ENCODE measurements around the gene ACTRT2.

Gene ACTRT2

DNA sequence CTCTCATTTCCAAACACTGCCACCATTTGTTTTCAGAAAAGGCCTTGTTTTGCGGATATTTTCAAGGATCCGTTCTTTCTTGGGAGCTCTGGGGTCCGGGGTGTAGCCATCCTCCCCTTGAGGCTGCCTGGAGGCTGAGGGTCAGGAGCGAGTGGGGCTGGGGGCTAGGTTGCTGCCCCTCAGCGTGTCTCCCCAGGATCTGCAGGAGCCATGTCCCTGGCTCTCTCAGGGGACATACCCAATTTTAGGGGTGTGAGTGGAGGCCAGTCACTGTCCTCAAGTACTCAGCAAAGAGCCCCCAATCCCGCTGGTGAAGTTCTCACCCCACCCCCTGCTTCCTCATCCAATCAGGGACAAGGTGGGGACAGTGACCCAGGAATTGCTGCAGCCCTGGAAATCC lies 32.7 kb downstream of the ACTRT2 start:
- DNase-seq (ENCODE audit: low read depth in 2 of 2) = no peak

DNA sequence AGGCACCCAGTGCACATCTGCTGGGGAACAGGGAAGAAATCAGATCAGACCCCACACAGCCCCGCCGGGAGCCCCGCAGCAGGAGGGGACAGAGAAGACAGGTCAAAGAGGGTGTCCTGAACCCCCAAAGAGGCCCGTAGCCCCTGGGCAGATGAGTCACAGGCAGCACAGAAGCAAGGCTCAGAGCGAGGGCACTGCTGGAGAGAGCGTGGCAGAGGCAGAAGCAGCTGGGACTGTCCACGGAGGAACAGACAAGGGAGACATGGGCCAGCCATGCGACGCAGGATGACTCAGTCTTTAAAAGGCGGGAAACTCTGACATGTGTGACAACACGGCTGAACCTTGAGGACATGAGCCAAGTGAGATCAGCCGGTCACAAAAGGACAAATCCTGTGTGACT lies 33.2 kb downstream of the ACTRT2 start:
- no peak for DNase-seq (ENCODE audit: low read depth in 2 of 2)

DNA sequence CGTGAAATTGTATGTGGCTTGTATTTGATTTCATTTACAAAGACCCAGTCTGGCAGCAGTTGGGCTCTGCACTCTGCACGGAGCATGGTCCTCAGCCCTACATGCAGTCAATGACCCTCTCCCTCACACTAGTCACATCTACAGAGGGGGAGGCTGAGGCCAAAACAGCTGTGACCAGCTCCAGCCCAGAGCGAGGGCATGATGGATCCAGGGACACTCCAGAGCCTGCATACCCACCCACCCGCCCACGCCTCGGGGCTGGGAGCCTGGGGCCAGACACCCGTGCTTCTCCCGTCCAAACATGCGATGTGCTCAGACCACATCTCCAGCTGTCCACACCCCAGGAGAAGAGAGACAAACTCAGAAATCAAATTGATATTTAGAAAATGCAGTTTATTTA lies 33.8 kb downstream of the ACTRT2 start:
- DNase-seq (ENCODE audit: low read depth in 2 of 2) = no peak

DNA sequence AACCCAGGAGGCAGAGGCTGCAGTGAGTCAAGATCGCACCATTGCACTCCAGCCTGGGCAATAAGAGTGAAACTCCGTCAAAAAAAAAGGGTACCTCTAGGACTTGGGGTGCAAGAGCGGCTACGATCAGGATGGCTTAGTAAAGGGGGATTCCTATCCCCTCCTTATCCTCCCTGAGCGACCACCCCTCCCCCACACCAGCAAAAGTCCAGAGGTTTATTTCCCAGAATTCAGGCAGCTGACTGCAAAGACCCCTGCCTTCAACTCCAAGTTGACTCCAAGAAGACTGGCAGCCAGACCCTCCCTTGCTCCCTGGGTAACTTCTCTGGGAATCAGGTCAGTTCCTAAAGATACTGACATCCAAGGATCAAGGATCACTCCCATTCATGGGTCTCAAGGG lies 35.4 kb downstream of the ACTRT2 start:
- DNase-seq (ENCODE audit: low read depth in 2 of 2) = no peak

DNA sequence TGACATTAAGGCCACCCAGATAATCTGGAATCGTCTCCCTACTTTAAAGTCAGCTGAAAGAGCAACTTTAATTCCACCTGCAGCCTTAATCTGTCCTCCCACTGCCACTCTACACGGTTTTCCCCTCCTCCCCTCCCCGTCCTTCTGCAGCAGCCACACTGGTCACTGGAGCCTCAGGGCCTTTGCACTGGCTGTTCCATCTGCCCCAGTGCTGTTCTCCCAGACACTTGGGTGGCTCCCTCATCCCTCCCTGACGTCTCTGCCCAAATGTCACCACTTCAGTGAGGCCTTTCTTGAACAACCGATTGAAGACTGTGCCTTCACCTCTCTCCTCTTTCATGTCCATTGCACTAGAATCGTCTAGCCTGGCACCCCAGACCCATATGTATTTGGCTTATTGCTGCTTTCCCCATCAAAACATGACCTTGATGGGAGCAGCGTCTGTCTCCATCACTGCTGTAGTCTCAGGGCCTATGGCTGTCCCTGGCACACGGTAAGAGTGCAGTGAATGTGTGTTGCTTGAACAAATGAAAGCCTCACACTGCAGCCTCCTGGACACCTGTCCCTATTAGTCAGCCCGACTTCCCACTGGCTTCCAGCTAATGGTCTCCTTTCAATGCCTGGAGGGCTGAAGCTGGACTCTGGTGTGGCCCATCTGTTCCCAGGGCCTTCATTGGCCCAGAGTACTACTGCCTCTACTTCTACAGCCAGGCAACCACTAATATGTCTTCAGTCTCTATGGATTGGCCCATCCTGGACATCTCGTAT lies 37.2 kb downstream of the ACTRT2 start:
- no peak for DNase-seq (ENCODE audit: low read depth in 2 of 2)

DNA sequence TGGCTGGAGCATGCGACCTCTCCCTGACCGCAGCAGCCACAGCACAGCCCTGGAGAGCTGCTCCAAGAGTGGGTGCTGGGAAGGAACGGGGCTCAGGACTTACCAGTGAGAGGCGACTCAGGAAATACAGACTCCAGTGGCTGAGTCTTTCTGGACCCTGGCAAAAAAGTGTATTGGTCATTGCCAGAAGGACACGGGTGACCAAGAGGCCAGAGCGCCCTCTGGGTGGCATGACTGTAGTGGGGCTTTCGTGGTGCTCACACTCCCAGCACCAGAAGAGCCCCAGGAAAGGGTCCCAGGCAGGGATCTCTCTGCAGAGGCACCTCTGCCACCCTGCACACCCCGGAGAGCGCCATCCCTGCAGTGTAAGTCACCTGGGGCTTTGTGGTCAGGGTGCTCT lies 38.9 kb downstream of the ACTRT2 start:
- DNase-seq (ENCODE audit: low read depth in 2 of 2) = no peak

DNA sequence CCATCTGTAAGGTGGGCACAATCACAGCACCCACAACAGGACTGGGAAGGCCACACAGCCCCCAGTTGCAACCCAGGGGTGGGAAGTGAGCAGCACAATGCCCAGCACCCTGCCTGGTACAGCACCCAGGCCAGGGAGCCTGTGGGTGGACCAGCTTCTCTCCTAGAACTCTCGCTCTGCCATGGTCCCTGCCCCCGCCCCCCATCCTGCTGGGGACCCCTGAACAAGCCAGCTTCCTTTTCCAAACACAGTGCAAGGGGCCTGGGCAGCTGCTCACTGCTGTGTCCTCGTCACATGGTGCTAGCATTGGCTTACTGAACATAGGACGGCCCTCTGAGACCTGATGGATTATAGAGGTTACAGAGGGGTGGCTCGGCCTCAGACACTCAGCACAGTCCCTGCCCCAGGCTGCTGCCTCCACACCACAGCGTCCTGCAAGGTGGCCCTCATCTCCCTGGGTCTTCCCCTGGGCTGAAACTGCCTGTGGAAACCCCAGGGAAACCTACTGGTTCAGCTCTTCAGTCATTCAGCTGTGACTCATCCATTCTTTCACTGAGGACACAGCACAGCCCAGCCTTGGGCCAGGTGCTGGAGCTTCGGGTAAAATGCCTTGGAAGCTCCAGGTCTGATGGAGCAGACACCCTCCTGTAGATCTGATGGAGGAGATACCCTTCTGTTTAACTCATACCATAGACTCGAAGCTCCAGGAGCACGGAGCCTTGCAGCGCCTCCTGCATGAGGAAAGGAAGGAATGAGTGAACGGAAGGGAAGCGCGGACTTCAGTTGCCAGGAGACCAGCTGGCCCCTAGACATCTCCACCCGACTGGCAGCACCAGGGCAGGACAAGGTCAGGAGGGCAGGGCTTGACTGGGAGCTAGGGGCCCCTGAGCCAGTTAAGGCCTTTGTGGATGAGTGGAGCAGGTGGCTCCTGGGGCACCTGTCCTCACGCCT lies 39.6 kb downstream of the ACTRT2 start:
- DNase-seq (ENCODE audit: low read depth in 2 of 2) = no peak

DNA sequence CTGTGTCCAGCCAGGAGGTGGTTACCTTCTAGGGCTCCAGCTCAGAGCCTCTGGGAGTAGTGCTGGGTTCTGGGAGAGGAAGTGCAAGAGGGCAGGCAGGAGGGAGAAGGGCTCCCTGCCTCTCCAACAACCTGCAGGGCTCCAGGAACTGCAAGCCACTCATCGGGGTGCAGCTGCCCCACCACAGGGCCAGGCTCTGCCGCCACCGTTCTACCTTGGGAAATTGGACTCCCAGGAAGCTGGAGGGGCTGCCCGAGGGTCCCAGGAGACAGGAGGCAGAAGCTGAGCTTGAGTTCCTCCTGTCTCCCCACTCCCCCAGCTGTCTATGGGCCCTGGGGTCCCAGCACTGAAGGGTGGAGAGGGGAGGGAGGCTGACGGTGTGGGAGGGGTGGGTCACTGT lies 40.3 kb downstream of the ACTRT2 start:
- DNase-seq (ENCODE audit: low read depth in 2 of 2) = no peak

DNA sequence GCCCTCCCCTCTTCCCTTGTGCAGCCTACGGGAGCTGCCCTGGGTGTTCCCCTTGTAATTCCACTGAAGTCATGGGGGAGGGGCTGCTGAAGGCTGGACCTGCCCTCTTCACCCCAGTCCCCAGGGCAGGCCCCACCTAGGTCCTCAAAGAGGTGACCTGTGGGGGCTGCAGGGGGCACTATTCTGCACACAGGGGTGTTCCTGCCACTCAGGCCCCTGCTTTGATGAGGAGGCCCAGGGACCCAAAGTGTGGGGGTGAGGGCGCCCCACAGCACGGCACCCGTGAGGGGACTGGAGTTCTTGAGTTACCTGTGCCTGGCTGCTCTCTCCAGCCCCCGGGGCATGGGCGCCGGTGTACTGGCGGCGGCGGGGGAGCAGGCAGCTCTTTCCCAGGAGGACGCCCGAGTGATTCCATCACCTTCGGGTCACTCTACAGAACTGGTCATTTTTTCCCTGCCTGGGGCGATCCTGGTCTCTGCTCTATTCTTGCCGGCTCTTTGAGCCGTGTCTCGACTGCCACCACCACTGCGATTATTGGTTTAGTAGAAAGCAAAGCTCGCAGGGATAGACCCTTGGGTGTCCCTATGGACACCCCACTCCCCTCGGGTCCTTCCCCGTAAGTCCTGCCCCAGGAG lies 40.8 kb downstream of the ACTRT2 start:
- DNase-seq (ENCODE audit: low read depth in 2 of 2) = no peak

DNA sequence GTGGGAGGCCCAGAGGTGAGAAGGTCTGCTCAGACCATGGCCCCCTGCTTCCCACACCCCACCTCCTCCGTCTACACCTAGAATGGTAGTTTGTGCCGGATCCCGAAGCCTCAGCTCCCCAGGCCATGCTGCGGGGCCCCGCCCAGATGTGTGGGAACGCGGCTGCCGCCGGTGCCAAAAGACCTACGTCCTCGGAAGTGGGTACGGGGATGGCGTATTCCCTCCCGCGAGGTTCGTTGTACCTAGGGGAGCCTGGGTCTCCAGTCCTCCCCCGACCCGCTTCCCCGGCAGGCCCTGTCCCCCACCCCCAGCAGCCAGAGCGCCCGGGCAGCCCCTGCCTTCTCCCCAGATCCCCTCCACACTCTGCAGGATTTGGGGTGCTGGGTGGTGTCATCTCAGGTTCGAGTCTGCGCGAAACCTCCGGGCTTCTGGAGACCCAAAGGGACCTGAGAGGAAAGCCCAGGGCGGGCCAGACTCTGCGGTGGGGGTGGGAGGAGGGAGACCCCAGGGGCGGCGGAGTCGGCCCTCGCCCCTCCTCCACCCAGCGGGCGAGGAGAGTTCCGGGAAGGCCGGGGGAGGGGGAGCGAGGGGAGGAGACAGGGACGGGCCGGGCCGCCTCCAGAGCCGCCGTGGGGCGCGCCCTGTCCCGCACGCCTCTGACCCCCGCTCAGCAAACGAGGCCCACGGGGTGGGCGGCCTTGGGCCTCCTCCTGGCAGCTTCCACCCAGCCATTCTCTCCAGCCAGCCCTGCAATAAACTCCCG lies 41.5 kb downstream of the ACTRT2 start:
- DNase-seq (ENCODE audit: low read depth in 2 of 2) = no peak

DNA sequence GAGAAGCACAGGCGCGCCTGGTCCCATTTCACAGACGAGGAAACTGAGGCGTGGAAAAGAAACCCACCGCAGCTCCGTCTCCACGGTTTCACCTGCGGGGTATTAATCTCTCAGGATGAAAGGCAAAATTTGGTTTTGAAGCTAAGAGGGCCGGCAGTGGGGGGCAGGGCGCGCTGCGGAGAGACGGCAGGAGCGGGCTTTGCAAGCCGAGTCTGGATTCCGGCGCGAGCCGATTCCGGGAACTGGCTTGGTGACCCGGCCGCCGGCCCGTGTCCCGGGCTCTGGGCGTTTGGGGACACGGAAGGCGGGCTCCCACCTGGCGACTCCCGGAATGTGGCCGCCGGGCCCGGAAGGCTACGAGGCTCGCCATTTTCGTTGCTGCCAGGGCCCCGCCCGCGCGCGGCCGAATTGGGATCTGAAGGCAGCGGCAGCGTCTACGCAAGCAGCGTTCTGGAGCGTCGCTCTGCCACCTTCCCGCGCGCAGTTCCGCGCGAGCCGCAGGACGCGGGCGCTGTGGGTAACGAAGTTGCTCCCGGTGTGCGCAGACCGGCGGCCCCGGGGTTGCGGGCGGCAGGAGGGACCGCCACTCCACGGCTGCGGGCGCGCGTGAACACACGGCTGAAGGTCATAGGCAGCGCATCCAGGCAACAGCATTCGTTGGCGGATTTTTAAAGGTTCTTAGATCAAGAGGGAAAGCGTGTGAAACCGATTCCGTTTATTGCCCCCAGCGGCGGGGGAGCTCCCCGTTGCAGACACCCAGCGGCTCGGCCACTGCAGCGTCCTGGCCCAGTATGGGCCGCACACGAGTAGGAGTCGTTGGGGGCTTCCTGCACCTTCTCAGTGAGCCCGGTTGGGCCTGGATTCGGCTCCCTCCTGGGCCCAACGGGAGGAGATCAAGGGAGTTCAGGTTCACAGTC lies 42.4 kb downstream of the ACTRT2 start:
- no peak for DNase-seq (ENCODE audit: low read depth in 2 of 2)

DNA sequence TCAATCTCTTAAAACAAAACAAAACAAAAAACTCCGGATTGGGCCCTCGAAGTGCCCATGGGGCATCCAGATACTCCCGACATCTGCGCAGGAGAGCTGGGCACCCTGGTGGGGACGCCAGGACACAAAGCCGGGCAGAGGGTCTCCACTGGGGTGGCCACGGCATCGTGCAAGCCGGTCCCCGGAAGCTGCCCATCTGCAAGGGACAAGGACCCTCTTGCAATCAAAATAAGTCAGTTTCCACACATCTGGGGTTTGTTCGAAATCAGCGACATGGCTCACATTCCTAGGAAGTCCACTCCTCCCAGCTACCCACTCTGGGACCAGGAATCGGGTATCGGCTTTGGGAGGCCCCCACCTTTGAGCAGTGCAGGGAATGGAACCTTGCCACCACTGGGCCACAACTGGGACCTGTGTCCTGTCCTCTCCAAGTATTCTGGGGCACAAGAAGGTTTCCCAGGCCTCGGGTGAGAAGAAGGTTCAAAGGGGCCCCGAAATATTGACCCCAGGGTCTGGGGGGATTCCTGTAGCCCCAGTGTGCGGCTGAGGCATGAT lies 43.1 kb downstream of the ACTRT2 start:
- no peak for DNase-seq (ENCODE audit: low read depth in 2 of 2)

DNA sequence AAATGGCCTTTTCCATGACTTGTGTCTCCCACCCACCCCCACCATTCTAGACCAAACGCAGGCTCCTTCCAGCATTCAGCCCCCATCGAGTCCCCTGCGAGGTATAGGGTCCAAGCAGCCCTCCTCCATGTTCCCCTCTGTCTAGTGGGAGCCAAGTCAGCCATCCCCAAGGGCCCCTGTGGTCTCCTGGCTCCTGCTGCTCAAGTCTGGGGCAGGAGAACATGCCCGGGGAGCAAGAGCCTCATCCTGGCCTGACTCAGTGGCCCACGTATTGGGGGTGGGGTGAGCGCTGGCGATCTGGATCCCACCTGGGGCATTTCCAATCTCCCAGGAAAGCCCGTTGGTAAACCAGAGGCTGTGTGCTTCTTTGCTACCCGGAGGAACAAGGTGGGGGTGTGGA lies 43.6 kb downstream of the ACTRT2 start:
- DNase-seq (ENCODE audit: low read depth in 2 of 2) = no peak

DNA sequence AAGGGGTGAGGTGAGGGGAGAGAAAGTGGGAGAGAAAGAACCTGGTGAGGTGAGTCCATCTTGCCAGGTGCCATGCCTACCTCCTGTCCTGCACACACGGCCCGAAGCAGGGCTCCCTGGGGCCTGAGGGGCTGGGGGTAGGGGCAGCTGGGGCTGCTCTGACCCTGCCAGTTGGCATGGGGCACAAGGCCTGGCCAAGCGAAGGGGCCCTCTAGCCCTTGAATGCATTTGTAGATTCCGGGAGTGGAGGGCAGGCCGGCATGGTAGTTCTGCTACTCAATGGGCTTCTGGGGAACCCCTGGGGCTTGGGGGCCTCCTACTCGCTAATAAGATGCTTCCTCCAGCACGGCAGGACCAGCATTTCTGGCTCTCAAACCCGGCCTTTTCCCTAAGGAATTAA lies 44.1 kb downstream of the ACTRT2 start:
- DNase-seq (ENCODE audit: low read depth in 2 of 2) = no peak

DNA sequence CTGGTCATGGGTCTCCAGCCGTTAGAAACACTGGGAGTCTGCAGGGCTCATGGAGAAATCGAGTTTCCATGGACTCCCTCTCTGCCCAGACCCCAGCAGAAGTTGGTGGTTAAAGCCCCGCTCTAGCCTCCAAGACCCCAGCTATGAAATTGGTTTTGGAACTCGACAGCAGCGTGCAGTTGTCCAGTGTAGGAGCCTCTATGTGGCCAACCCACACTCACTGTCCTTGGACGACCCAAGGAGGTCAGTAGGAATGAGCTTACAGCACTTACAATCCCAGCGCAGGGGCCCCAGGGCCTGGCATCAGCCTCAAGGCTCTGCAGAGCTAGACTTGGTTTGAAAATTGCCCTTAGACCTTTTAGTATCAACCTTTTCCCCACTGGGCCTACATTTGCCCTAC lies 44.5 kb downstream of the ACTRT2 start:
- no peak for DNase-seq (ENCODE audit: low read depth in 2 of 2)

DNA sequence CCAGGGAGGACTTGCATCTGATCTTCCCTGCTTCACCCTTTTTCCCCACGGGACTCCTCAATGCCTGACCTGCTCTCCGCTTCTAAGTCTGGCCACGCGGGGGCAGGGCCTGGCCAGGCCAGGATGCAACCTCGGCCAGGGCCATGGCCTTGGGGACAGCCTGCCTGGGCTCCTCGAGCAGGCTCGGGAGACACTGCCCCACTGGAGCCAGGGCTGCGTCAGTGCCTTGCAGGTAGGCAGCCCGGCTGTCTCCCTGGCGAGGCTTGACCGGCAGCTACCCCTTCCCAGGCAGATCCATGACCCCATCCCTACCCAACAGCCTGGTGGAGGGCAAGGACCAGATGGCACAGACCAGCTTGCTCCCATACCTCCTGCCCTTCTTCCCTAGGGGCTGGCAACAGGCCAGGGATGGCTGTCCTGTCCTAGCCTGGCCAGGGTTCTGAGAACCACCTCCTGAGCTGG lies 45.0 kb downstream of the ACTRT2 start:
- DNase-seq (ENCODE audit: low read depth in 2 of 2) = no peak

DNA sequence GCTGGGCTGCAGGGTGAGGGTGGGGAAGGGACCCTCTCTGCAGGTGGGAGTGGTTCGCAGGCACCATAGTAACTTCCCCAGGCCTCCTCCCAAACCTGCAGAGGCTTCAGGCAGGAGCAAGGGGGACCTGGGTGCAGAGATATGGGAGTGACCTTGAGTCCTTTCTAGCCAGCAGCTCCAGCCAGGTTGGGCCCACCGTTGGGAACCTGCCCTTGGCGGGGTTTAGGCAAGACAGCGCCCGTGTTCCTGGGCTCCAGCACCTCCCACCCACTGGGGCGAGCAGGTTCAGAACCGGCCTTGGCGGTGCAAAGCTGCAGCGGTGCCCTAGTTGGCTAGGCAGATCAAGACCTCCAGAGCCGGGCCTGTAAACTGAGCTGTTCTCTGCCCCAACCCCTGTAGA lies 45.6 kb downstream of the ACTRT2 start:
- DNase-seq (ENCODE audit: low read depth in 2 of 2) = no peak

DNA sequence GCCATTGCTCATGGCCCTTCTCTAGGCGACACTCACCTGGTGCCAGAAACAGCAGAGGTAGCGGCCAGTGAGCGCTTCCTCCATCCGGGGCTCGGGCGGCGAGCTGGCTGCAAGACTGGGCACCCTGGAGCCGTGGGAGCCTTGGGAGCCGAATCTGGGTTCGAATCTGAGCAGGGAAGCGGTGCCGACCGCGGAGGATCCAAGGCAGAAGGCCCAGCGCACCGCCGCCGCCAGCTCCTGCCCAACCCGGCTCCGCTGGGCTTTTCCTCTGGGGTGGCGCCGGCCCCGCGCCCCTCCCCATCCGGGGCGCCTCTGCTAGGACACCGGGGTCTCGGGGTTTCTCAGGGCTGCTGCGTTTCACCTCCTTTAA lies 46.0 kb downstream of the ACTRT2 start:
- DNase-seq (ENCODE audit: low read depth in 2 of 2) = no peak

DNA sequence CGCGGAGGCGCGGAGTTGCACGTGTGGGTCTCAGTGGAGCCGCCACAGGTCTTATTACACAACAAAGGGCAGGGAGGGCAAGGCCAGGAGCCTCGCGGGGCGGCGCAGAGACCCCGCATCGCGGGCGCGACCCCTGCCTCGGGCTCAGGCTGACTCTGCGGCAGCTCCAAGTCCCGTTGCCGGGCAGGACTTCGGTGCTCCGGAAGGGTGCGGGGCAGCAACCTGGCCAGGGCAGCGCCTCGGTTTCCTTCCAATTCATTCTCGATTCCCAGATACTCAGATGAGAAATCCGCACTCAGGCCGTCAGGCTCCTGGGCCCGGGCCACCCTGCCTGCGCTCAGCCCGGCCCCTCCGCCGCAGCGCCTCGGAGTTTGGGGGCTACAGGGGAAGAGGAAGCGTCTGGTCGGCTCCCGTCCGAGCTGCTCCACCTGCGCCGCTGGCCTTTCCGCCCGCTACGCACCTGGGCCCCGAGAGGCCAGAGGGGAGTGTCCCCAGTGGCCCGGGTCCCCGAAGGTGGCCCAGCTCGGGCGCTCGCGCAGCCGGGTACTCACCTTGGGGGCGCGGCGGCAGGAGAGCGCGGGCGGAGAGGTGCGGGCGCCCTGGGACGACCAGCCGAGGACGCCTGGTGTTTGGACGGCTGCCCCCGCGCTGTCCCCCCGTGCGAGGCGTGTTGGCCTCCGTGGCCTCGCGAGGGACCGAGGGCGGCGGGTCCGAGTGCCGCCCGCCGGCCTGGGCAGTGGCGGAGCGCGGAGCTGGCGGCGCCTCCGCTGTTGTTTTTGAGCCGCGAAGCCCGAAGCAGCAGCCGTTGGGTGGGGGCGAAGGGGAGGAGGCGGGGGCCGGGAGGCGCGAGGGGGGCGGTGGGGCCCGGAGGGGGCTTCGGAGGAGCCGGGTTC lies 46.6 kb downstream of the ACTRT2 start:
- no peak for DNase-seq (ENCODE audit: low read depth in 2 of 2)

Measured in stimulated activated CD4-positive, alpha-beta T cell treated with anti-CD3 and anti-CD28 coated beads, Interleukin-15, amount 100 ng/mL, for 48 hours (primary cell).